Peyer's patch (tissue), 4 donors: ENCODE data around the gene MED13. TPM values are rescaled to one million over a fixed set of nuclear protein-coding genes. Genes with fewer than 3 reads are reported as not detected.

Source experiments
- DNase-seq, 3 donors: peaks; one replicate each; pipeline ENCODE4 v3.0.0-alpha.2; 2017 to 2019
- H3K27ac ChIP-seq, 4 donors: fragments of 200-600 bp; sonication (generic); one replicate each; pipeline ENCODE4 v1.5.1; 2016 to 2019
- H3K27me3 ChIP-seq, 2 donors: fragments of 200-600 bp; sonication (generic); one replicate each; pipeline ENCODE4 v1.5.1; 2019
- H3K36me3 ChIP-seq, 3 donors: fragments of 200-600 bp; sonication (generic); one replicate each; pipeline ENCODE4 v1.5.1; 2016 to 2019
- H3K4me1 ChIP-seq, 4 donors: fragments of 200-600 bp; sonication (generic); one replicate each; pipeline ENCODE4 v1.5.1; 2016 to 2019
- H3K4me3 ChIP-seq, 4 donors: fragments of 200-600 bp; sonication (generic); 1 replicate in 3 of 4; 2 replicates in 1 of 4; pipeline ENCODE4 v1.5.1; 2016 to 2019; ENCODE audit warnings: mild to moderate bottlenecking in 1 of 4
- H3K9me3 ChIP-seq, 4 donors: fragments of 200-600 bp; sonication (generic); one replicate each; pipeline ENCODE4 v1.5.1; 2016 to 2019; ENCODE audit warnings: mild to moderate bottlenecking in 1 of 4
- CTCF ChIP-seq, 6 experiments: fragments of 450-650 bp in 4 of 6; fragments of 200-600 bp in 2 of 6; sonication (generic) in 1 of 6; IDR thresholded peaks; one replicate each; pipeline ENCODE4 v1.5.1; 2017 to 2019; ENCODE audit warnings: antibody characterized with exemption in 6 of 6, mild to moderate bottlenecking in 3 of 6, moderate library complexity in 1 of 6
- POLR2A ChIP-seq, 2 donors: fragments of 450-650 bp; IDR thresholded peaks; one replicate each; pipeline ENCODE4 v1.5.1; 2017; ENCODE audit warnings: antibody characterized with exemption in 2 of 2, mild to moderate bottlenecking in 2 of 2, moderate library complexity in 2 of 2
- total RNA-seq, 4 donors: library from RNA; depleted of rRNA; stranded (reverse); fragments of >200 nt; gene quantifications; one replicate each; pipeline ENCODE4 v1.1.0, GENCODE V29; 2016

The MED13 gene
- total RNA-seq, 4 donors from 2014 or later = 84.4 to 452 (median 131) TPM

GRCh38 chr17:62109924-62110323, 44.8 kb upstream of the MED13 start:
- no peak for TF ChIP-seq POLR2A (IDR thresholded peaks at IDR 0.05)
- TF ChIP-seq CTCF (IDR thresholded peaks at IDR 0.05) = no peak
- Histone ChIP-seq H3K27ac (no peak overlapping the region), H3K9me3 (no peaks in the 10 kb centered on the region), H3K4me3 (no peak overlapping the region), H3K27me3 (no peaks in the 10 kb centered on the region), H3K4me1 (peaks cover 0 to 12% (median 0%) of the 10 kb centered on the region in 4 donors), H3K36me3 (no peaks in the 10 kb centered on the region)
- DNase-seq = no peak

- Histone ChIP-seq H3K27ac (no peak overlapping the region), H3K36me3 (no peaks in the 10 kb centered on the region), H3K9me3 (no peaks in the 10 kb centered on the region), H3K27me3 (no peaks in the 10 kb centered on the region), H3K4me3 (no peak overlapping the region), H3K4me1 (peaks cover 0 to 12% (median 0%) of the 10 kb centered on the region in 4 donors)
- TF ChIP-seq CTCF (IDR thresholded peaks at IDR 0.05) (peak; percentile 19 to 99 (median 80)), POLR2A (IDR thresholded peaks at IDR 0.05) (no peak)
- peak; percentile 45 to 88 (median 85) for DNase-seq
These were observed 44.4 kb upstream of the MED13 start for GRCh38 chr17:62109378-62109902.

GRCh38 chr17:62105861-62106260, 40.8 kb upstream of the MED13 start:
- Histone ChIP-seq H3K4me1 (peaks cover 0 to under 1% (median 0%) of the 10 kb centered on the region in 4 donors), H3K27me3 (no peaks in the 10 kb centered on the region), H3K36me3 (no peaks in the 10 kb centered on the region), H3K9me3 (no peaks in the 10 kb centered on the region), H3K4me3 (no peak overlapping the region), H3K27ac (no peak overlapping the region)
- TF ChIP-seq CTCF (IDR thresholded peaks at IDR 0.05) = no peak
- TF ChIP-seq POLR2A (IDR thresholded peaks at IDR 0.05) = no peak
- no peak for DNase-seq

GRCh38 chr17:62105357-62105756, 40.3 kb upstream of the MED13 start:
- Histone ChIP-seq H3K4me1 (no peaks in the 10 kb centered on the region), H3K9me3 (no peaks in the 10 kb centered on the region), H3K36me3 (no peaks in the 10 kb centered on the region), H3K27me3 (no peaks in the 10 kb centered on the region), H3K4me3 (no peak overlapping the region), H3K27ac (no peak overlapping the region)
- DNase-seq = no peak
- TF ChIP-seq CTCF (IDR thresholded peaks at IDR 0.05) = no peak
- TF ChIP-seq POLR2A (IDR thresholded peaks at IDR 0.05) = no peak

- Histone ChIP-seq H3K4me3 (no peak overlapping the region), H3K27me3 (no peaks in the 10 kb centered on the region)
These were observed 36.4 kb upstream of the MED13 start for GRCh38 chr17:62101515-62101914.

More at GRCh38 chr17:62101515-62101914, 36.4 kb upstream of the MED13 start:
- DNase-seq = peak in 1 of 3 donors; percentile 51
- H3K4me1 ChIP-seq = peaks cover 0 to 5% (median 0%) of the 10 kb centered on the region in 4 donors
- no peaks in the 10 kb centered on the region for H3K9me3 ChIP-seq
- TF ChIP-seq POLR2A (IDR thresholded peaks at IDR 0.05) (no peak), CTCF (IDR thresholded peaks at IDR 0.05) (no peak)
- no peaks in the 10 kb centered on the region for H3K36me3 ChIP-seq
- peak overlapping the region in 3 of 4 donors; percentile 28 to 63 (median 60) for H3K27ac ChIP-seq
